HepG2 (cell line): ENCODE results near the gene CAND1.

ENCODE experiments used
- MAZ ChIP-seq, 2 experiments: sonication (generic) in 1 of 2; formaldehyde crosslinking in 1 of 2; IDR thresholded peaks; 2 replicates each; pipeline versions ENCODE4 v1.5.0 to v1.6.1; 2012 to 2020; ENCODE audit warnings: low read depth in 2 of 2, mild to moderate bottlenecking in 2 of 2, borderline replicate concordance in 1 of 2, improper control_type of control experiment in 1 of 2, low read length in 1 of 2, missing genetic modification reagents in 1 of 2, moderate library complexity in 1 of 2
- TF ChIP-seq, protein P1 (sequence below): sonication (generic); formaldehyde crosslinking; IDR thresholded peaks from 2 replicates; pipeline ENCODE4 v1.5.0; 2020; ENCODE audit warnings: mild to moderate bottlenecking, missing genetic modification reagents, moderate library complexity
- TF ChIP-seq, protein P2 (sequence below): sonication (generic); formaldehyde crosslinking; IDR thresholded peaks from 2 replicates; pipeline ENCODE4 v1.4.0; 2020; ENCODE audit warnings: missing genetic modification reagents, borderline replicate concordance

DNA sequence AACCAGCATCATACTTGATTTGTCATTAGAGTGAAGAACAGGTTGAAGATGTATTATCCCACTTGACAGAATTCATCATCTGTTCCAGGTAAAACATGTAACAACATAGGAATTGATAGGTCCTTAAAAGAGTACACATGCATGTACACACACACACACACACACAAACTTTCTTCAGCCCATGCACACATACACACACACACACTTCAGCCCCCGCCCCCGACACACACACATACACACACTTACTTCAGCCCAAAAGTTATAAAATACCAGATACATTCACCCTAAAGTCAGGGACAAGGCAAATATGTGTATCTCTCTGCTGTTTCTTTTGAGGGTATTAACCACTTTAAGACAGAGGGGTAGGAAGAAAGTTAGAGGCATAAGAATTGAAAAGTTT is 15.4 kb downstream of the CAND1 start:
- TF ChIP-seq, protein P1, sequence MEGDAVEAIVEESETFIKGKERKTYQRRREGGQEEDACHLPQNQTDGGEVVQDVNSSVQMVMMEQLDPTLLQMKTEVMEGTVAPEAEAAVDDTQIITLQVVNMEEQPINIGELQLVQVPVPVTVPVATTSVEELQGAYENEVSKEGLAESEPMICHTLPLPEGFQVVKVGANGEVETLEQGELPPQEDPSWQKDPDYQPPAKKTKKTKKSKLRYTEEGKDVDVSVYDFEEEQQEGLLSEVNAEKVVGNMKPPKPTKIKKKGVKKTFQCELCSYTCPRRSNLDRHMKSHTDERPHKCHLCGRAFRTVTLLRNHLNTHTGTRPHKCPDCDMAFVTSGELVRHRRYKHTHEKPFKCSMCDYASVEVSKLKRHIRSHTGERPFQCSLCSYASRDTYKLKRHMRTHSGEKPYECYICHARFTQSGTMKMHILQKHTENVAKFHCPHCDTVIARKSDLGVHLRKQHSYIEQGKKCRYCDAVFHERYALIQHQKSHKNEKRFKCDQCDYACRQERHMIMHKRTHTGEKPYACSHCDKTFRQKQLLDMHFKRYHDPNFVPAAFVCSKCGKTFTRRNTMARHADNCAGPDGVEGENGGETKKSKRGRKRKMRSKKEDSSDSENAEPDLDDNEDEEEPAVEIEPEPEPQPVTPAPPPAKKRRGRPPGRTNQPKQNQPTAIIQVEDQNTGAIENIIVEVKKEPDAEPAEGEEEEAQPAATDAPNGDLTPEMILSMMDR (CRISPR knock-in tag): no peak
- TF ChIP-seq, protein P2, sequence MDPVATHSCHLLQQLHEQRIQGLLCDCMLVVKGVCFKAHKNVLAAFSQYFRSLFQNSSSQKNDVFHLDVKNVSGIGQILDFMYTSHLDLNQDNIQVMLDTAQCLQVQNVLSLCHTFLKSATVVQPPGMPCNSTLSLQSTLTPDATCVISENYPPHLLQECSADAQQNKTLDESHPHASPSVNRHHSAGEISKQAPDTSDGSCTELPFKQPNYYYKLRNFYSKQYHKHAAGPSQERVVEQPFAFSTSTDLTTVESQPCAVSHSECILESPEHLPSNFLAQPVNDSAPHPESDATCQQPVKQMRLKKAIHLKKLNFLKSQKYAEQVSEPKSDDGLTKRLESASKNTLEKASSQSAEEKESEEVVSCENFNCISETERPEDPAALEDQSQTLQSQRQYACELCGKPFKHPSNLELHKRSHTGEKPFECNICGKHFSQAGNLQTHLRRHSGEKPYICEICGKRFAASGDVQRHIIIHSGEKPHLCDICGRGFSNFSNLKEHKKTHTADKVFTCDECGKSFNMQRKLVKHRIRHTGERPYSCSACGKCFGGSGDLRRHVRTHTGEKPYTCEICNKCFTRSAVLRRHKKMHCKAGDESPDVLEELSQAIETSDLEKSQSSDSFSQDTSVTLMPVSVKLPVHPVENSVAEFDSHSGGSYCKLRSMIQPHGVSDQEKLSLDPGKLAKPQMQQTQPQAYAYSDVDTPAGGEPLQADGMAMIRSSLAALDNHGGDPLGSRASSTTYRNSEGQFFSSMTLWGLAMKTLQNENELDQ: no peak
- TF ChIP-seq MAZ (IDR thresholded peaks at IDR 0.05; ENCODE audit: borderline replicate concordance, low read depth, low read length) (no peak), MAZ (CRISPR knock-in tag; IDR thresholded peaks at IDR 0.05; ENCODE audit: low read depth) (no peak)
